Measurements from ENCODE around the gene SPATA9. TPM values are rescaled to one million over a fixed set of nuclear protein-coding genes. Genes with fewer than 3 reads are reported as not detected.

The SPATA9 gene
- total and polyA plus RNA-seq, 4 donors: 0.28 to 0.49 TPM; not detected in 2

DNA sequence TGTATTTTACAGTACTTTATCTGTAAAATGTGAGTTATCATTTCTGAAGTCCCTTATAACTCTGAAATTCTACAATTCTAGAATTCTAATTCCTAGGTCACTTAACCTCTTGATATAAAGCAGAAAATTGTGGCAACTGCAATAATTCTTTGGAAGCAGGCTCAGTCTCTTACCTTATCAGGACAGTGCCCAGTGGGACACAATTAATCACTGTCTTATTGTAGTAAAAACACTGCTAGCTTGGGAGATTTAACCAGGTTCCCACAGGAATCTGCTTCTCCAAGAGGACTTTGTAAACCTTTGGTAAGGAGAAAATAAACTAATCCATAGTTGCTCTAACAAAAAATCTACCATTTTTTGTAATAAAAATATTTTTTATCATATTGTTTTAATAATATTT is 18.3 kb upstream of the SPATA9 start:
- TF ChIP-seq JUND (IDR thresholded peaks at IDR 0.05): no peak
- TF ChIP-seq, protein P1, sequence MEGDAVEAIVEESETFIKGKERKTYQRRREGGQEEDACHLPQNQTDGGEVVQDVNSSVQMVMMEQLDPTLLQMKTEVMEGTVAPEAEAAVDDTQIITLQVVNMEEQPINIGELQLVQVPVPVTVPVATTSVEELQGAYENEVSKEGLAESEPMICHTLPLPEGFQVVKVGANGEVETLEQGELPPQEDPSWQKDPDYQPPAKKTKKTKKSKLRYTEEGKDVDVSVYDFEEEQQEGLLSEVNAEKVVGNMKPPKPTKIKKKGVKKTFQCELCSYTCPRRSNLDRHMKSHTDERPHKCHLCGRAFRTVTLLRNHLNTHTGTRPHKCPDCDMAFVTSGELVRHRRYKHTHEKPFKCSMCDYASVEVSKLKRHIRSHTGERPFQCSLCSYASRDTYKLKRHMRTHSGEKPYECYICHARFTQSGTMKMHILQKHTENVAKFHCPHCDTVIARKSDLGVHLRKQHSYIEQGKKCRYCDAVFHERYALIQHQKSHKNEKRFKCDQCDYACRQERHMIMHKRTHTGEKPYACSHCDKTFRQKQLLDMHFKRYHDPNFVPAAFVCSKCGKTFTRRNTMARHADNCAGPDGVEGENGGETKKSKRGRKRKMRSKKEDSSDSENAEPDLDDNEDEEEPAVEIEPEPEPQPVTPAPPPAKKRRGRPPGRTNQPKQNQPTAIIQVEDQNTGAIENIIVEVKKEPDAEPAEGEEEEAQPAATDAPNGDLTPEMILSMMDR (IDR thresholded peaks at IDR 0.05; ENCODE audit: low read depth, low read length, missing input control): no peak
- TF ChIP-seq EGR1 (IDR thresholded peaks at IDR 0.05; ENCODE audit: low read depth in 2 of 2): no peak
- TF ChIP-seq, protein P2, sequence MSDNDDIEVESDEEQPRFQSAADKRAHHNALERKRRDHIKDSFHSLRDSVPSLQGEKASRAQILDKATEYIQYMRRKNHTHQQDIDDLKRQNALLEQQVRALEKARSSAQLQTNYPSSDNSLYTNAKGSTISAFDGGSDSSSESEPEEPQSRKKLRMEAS (IDR thresholded peaks at IDR 0.05): no peak
- no peaks in the 10 kb centered on the region for H3K27me3 ChIP-seq (ENCODE audit: control insufficient read depth in 4 of 4, insufficient read depth in 4 of 4, low read length in 3 of 4)
- no peak overlapping the region for H3K9ac ChIP-seq (ENCODE audit: low read depth in 1 of 2, low read length in 2 of 2)
- H3K27ac ChIP-seq (ENCODE audit: low read depth in 1 of 2, low read length in 2 of 2): no peak overlapping the region
- H3K9me3 ChIP-seq (ENCODE audit: control insufficient read depth in 4 of 4, low read length in 3 of 4): no peaks in the 10 kb centered on the region
- no peak overlapping the region for H3K4me3 ChIP-seq (ENCODE audit: low read depth in 1 of 3, low read length in 3 of 3)
- DNase-seq (ENCODE audit: low spot score): no peak
- H3K4me1 ChIP-seq (ENCODE audit: control insufficient read depth in 4 of 4, insufficient read depth in 4 of 4, low read length in 3 of 4): no peaks in the 10 kb centered on the region
- no peaks in the 10 kb centered on the region for H3K36me3 ChIP-seq (ENCODE audit: control insufficient read depth in 4 of 4, insufficient read depth in 3 of 4, low read depth in 1 of 4, low read length in 3 of 4)

DNA sequence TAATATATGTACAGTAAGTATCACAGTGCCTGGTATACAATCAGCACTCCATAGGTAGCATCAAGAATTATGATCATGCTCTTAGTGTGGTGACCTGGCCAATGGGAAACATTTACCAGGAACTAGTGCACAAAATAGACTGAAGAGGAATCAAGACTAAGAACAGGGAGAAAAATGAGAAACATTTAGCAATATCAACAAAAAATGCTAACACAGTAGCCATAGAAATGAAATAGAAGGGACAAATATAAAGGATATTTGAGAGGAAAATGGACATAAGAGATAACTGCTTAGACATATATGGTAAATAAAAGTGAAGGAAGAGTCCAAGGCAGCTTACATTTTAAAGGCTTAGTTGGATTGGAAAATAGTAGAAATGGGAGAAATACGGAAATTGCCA is 16.5 kb upstream of the SPATA9 start:
- WGBS: 97% methylated on average over 1 of the region's 1 CpG
- Histone ChIP-seq H3K9ac (ENCODE audit: low read depth in 1 of 2, low read length in 2 of 2) (no peak overlapping the region), H3K4me1 (ENCODE audit: control insufficient read depth in 4 of 4, insufficient read depth in 4 of 4, low read length in 3 of 4) (no peaks in the 10 kb centered on the region), H3K27me3 (ENCODE audit: control insufficient read depth in 4 of 4, insufficient read depth in 4 of 4, low read length in 3 of 4) (no peaks in the 10 kb centered on the region), H3K4me3 (ENCODE audit: low read depth in 1 of 3, low read length in 3 of 3) (no peak overlapping the region), H3K27ac (ENCODE audit: low read depth in 1 of 2, low read length in 2 of 2) (no peak overlapping the region), H3K36me3 (ENCODE audit: control insufficient read depth in 4 of 4, insufficient read depth in 3 of 4, low read depth in 1 of 4, low read length in 3 of 4) (no peaks in the 10 kb centered on the region), H3K9me3 (ENCODE audit: control insufficient read depth in 4 of 4, low read length in 3 of 4) (no peaks in the 10 kb centered on the region)
- no peak for DNase-seq (ENCODE audit: low spot score)
- TF ChIP-seq RXRA (IDR thresholded peaks at IDR 0.05): no peak
- TF ChIP-seq, protein P3, sequence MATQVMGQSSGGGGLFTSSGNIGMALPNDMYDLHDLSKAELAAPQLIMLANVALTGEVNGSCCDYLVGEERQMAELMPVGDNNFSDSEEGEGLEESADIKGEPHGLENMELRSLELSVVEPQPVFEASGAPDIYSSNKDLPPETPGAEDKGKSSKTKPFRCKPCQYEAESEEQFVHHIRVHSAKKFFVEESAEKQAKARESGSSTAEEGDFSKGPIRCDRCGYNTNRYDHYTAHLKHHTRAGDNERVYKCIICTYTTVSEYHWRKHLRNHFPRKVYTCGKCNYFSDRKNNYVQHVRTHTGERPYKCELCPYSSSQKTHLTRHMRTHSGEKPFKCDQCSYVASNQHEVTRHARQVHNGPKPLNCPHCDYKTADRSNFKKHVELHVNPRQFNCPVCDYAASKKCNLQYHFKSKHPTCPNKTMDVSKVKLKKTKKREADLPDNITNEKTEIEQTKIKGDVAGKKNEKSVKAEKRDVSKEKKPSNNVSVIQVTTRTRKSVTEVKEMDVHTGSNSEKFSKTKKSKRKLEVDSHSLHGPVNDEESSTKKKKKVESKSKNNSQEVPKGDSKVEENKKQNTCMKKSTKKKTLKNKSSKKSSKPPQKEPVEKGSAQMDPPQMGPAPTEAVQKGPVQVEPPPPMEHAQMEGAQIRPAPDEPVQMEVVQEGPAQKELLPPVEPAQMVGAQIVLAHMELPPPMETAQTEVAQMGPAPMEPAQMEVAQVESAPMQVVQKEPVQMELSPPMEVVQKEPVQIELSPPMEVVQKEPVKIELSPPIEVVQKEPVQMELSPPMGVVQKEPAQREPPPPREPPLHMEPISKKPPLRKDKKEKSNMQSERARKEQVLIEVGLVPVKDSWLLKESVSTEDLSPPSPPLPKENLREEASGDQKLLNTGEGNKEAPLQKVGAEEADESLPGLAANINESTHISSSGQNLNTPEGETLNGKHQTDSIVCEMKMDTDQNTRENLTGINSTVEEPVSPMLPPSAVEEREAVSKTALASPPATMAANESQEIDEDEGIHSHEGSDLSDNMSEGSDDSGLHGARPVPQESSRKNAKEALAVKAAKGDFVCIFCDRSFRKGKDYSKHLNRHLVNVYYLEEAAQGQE (IDR thresholded peaks at IDR 0.05): no peak
- TF ChIP-seq HNF4A (conservative IDR thresholded peaks at IDR 0.05): no peak
- no peak for TF ChIP-seq FOXA1 (IDR thresholded peaks at IDR 0.05)
- TF ChIP-seq JUND (IDR thresholded peaks at IDR 0.05): no peak
- TF ChIP-seq, protein P1 (IDR thresholded peaks at IDR 0.05; ENCODE audit: low read depth, low read length, missing input control): no peak
- TF ChIP-seq TAF1 (conservative IDR thresholded peaks at IDR 0.05): no peak
- no peak for TF ChIP-seq SP1 (IDR thresholded peaks at IDR 0.05)
- no peak for TF ChIP-seq HNF4G (IDR thresholded peaks at IDR 0.05)
- TF ChIP-seq YY1 (IDR thresholded peaks at IDR 0.05): no peak
- TF ChIP-seq RAD21 (IDR thresholded peaks at IDR 0.05): no peak
- TF ChIP-seq, protein P2 (IDR thresholded peaks at IDR 0.05): no peak
- TF ChIP-seq EGR1 (IDR thresholded peaks at IDR 0.05; ENCODE audit: low read depth in 2 of 2): no peak
- TF ChIP-seq, protein P4, sequence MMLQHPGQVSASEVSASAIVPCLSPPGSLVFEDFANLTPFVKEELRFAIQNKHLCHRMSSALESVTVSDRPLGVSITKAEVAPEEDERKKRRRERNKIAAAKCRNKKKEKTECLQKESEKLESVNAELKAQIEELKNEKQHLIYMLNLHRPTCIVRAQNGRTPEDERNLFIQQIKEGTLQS (IDR thresholded peaks at IDR 0.05): no peak
- TF ChIP-seq, protein P5, sequence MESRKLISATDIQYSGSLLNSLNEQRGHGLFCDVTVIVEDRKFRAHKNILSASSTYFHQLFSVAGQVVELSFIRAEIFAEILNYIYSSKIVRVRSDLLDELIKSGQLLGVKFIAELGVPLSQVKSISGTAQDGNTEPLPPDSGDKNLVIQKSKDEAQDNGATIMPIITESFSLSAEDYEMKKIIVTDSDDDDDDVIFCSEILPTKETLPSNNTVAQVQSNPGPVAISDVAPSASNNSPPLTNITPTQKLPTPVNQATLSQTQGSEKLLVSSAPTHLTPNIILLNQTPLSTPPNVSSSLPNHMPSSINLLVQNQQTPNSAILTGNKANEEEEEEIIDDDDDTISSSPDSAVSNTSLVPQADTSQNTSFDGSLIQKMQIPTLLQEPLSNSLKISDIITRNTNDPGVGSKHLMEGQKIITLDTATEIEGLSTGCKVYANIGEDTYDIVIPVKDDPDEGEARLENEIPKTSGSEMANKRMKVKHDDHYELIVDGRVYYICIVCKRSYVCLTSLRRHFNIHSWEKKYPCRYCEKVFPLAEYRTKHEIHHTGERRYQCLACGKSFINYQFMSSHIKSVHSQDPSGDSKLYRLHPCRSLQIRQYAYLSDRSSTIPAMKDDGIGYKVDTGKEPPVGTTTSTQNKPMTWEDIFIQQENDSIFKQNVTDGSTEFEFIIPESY (IDR thresholded peaks at IDR 0.05): no peak
- TF ChIP-seq GABPA (IDR thresholded peaks at IDR 0.05 in 1 of 2, conservative IDR thresholded peaks at IDR 0.05 in 1 of 2): no peak
- no peak for TF ChIP-seq FOXA2 (IDR thresholded peaks at IDR 0.05)
- TF ChIP-seq NR2F2 (IDR thresholded peaks at IDR 0.05): no peak

All from liver (tissue), 9 donors.